GM12864 (cell line): ENCODE measurements around the gene OTX1.

Experiments used
- DNase-seq: peaks from one replicate; pipeline ENCODE4 v3.0.0-alpha.2; 2011; ENCODE audit warnings: low read depth
- H3K4me3 ChIP-seq: 2 replicates; pipeline ENCODE4 v1.5.1; 2011; ENCODE audit warnings: mild to moderate bottlenecking, low read depth, low read length, control low read depth
- TF ChIP-seq, protein P1 (sequence below): IDR thresholded peaks from 2 replicates; pipeline ENCODE4 v1.5.1; 2011; ENCODE audit warnings: low read depth, mild to moderate bottlenecking, moderate library complexity, low read length, control low read depth, inconsistent platforms; ENCODE audit errors: missing control alignments

The OTX1 gene

DNA sequence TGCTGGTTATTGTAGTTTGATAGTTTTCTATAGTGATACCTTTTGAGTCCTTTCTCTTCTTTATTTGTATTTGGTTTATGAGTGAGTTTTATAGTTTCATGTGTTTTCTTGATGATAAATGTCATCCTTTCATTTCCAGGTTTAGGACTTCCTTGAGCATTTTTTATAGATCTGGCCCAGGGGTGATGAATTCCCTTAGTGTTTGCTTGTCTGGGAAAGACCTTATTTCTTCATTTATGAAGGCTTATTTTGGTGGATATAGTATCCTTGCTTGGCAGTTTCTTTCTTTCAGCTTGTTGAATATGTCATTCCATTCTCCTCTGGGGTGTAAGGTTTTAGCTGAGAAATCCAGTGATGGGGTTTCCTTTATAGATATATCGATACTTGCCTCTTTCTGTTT is 53.9 kb downstream of the OTX1 start:
- TF ChIP-seq, protein P1, sequence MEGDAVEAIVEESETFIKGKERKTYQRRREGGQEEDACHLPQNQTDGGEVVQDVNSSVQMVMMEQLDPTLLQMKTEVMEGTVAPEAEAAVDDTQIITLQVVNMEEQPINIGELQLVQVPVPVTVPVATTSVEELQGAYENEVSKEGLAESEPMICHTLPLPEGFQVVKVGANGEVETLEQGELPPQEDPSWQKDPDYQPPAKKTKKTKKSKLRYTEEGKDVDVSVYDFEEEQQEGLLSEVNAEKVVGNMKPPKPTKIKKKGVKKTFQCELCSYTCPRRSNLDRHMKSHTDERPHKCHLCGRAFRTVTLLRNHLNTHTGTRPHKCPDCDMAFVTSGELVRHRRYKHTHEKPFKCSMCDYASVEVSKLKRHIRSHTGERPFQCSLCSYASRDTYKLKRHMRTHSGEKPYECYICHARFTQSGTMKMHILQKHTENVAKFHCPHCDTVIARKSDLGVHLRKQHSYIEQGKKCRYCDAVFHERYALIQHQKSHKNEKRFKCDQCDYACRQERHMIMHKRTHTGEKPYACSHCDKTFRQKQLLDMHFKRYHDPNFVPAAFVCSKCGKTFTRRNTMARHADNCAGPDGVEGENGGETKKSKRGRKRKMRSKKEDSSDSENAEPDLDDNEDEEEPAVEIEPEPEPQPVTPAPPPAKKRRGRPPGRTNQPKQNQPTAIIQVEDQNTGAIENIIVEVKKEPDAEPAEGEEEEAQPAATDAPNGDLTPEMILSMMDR: no peak
- DNase-seq: no peak
- H3K4me3 ChIP-seq: no peak overlapping the region
